ENCODE results near the gene GLI2. TPM values are rescaled to one million over a fixed set of nuclear protein-coding genes. Genes with fewer than 3 reads are reported as not detected.

GLI2 gene
- total and polyA plus RNA-seq, 2 of the 8 experiments (the other 6 are each of a cell fraction or from before 2014, with no cell fraction given), result 18.4 to 46.9 TPM

- FAIRE-seq (peak; percentile 36), DNase-seq (ENCODE audit: low read depth in 1 of 2, low spot score in 2 of 2) (no peak)
- CTCF ChIA-PET (ENCODE audit: partially characterized antibody), result no interaction called here
- no peak overlapping the region for H4K8ac ChIP-seq (ENCODE audit: extremely low read depth, insufficient read depth, low read length)
- no peak overlapping the region for H2BK120ac ChIP-seq (replicated peaks; ENCODE audit: low read depth, low read length)
- no peaks in the 10 kb centered on the region; the same call in 1 of the 2 replicates for H3K23me2 ChIP-seq (ENCODE audit: low read depth, low read length)
- peaks cover 32% of the 10 kb centered on the region for H3K79me1 ChIP-seq (ENCODE audit: low read depth, low read length)
- no peaks in the 10 kb centered on the region for H3K27me3 ChIP-seq (replicated peaks in 1 of 4; ENCODE audit: control insufficient read depth in 3 of 4, extremely low read depth in 1 of 4, insufficient read depth in 3 of 4, low read length in 3 of 4)
- no peak overlapping the region for H2BK5ac ChIP-seq (ENCODE audit: low read depth, low read length)
- H2BK20ac ChIP-seq (ENCODE audit: low read length), result no peak overlapping the region
- H2AK5ac ChIP-seq (ENCODE audit: low read depth, low read length), result no peak overlapping the region
- peaks cover 17 to 97% of the 10 kb centered on the region in 2 experiments for H3K79me2 ChIP-seq (ENCODE audit: control insufficient read depth in 1 of 2, insufficient read depth in 2 of 2, low read length in 2 of 2)
- 89% methylated on average over 14 of the region's 14 CpGs; no CpG with 5 or more reads in 1 of the 2 experiments for WGBS, 2 experiments (ENCODE audit: extremely low coverage in 1 of 2, insufficient coverage in 1 of 2, insufficient read length in 1 of 2, insufficient replicate concordance in 2 of 2, low coverage in 1 of 2, low lambda C conversion rate in 2 of 2, missing lambda C conversion rate in 1 of 2)
- TF ChIP-seq EP300 (IDR thresholded peaks at IDR 0.05; ENCODE audit: borderline replicate concordance in 1 of 2, low read depth in 2 of 2, low read length in 2 of 2) (no peak), POLR2A (IDR thresholded peaks at IDR 0.05; ENCODE audit: control extremely low read depth in 1 of 2, low read depth in 2 of 2, low read length in 2 of 2) (no peak), ZNF274 (IDR thresholded peaks at IDR 0.05; ENCODE audit: borderline replicate concordance, extremely low read depth, low read length) (no peak), HDAC6 (IDR thresholded peaks at IDR 0.05; ENCODE audit: low read depth, low read length) (no peak), EZH2 (IDR thresholded peaks at IDR 0.05; ENCODE audit: low read depth, low read length, severe bottlenecking) (no peak), SP2 (IDR thresholded peaks at IDR 0.05; ENCODE audit: low read length) (no peak), USF2 (IDR thresholded peaks at IDR 0.05; ENCODE audit: low read length) (no peak), BACH1 (IDR thresholded peaks at IDR 0.05; ENCODE audit: low read length) (no peak), TEAD4 (IDR thresholded peaks at IDR 0.05; ENCODE audit: low read depth, low read length) (no peak)
- POLR2A ChIA-PET (ENCODE audit: partially characterized antibody), result interaction anchor here (0.8 to 2.1 kb wide), 4 partner anchors 12 to 22 kb away, joined by 3 to 5 read pairs (median 3); no protein-coding TSS in a partner anchor
- H3K9ac ChIP-seq (replicated peaks in 1 of 4; ENCODE audit: extremely low read depth in 1 of 4, low read depth in 3 of 4, low read length in 3 of 4), result no peak overlapping the region
- H3K27ac ChIP-seq (ENCODE audit: low read depth, low read length), result no peak overlapping the region
- no peak overlapping the region for H4K5ac ChIP-seq (ENCODE audit: insufficient read length, low read depth, low read length)
- no peak overlapping the region for H3K14ac ChIP-seq (ENCODE audit: insufficient read length)
- no peak overlapping the region for H3K4me2 ChIP-seq (ENCODE audit: insufficient read depth in 1 of 2, low read depth in 2 of 2, low read length in 2 of 2)
- no peak overlapping the region for H3K4ac ChIP-seq (replicated peaks; ENCODE audit: insufficient read length, low read depth, low read length)
- no peak overlapping the region for H3K4me3 ChIP-seq (ENCODE audit: extremely low read depth in 1 of 4, insufficient read depth in 2 of 4, low read depth in 3 of 4, low read length in 4 of 4)
- H3K4me1 ChIP-seq (replicated peaks in 1 of 4; ENCODE audit: control insufficient read depth in 3 of 4, insufficient read depth in 4 of 4, low read length in 3 of 4), result peaks cover 22 to 36% (median 31%) of the 10 kb centered on the region in 4 experiments
- H3K56ac ChIP-seq (replicated peaks; ENCODE audit: insufficient read length, low read depth, low read length), result no peak overlapping the region
- no peak overlapping the region for H3K23ac ChIP-seq (ENCODE audit: insufficient read length)
- no peak overlapping the region for H2BK12ac ChIP-seq (ENCODE audit: low read depth, low read length)
- peaks cover 0 to 5% (median 0%) of the 10 kb centered on the region in 4 experiments; a peak in 1 of 8 replicates for H3K36me3 ChIP-seq (ENCODE audit: control insufficient read depth in 2 of 4, insufficient read depth in 4 of 4, low read length in 3 of 4)
- H3K18ac ChIP-seq (ENCODE audit: extremely low read depth, low read length), result no peak overlapping the region
- peaks cover 11 to 23% of the 10 kb centered on the region in 2 experiments for H4K20me1 ChIP-seq (replicated peaks in 1 of 2; ENCODE audit: control insufficient read depth in 1 of 2, insufficient read depth in 2 of 2, low read length in 2 of 2)
- no peak overlapping the region for H2AFZ ChIP-seq (ENCODE audit: low read length)
- H2BK15ac ChIP-seq (ENCODE audit: low read length), result no peak overlapping the region
- H3K9me3 ChIP-seq (ENCODE audit: insufficient read depth in 2 of 2, low read depth in 1 of 2, low read length in 1 of 2), result no peaks in the 10 kb centered on the region
- H4K91ac ChIP-seq (replicated peaks; ENCODE audit: insufficient read length, low read length), result no peak overlapping the region
These were observed 18.6 kb downstream of the GLI2 start for GRCh38 chr2:120754067-120754960.

All from H1 (cell line).